Measurements from ENCODE around the gene PSMB1. TPM values are rescaled to one million over a fixed set of nuclear protein-coding genes. Genes with fewer than 3 reads are reported as not detected.
"Not testable (repeated sequence)": the region's sequence is repeated elsewhere in the genome, so short reads cannot be mapped to it uniquely, and the experiment has no call there.

The PSMB1 gene
- total RNA-seq, 4 donors from 2014 or later: 340 to 380 (median 357) TPM

DNA sequence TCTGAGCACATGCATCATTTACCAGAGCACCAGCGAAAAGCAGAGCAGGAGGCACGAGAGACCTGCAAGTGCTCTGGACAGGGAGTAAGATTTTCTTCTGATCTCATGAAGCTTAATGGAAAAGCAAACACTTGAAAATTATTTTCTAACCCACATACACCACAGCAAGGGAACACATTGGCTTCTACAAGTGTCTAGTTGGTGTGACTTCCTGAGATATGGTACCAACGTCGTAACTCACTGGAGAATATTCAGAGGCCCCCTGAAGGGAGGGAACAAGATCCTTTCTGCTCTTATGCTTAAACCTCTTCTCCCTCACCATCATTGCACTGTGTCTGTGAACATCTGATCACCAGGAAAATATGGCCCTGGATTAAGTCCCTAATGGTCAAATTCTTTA lies 48.6 kb downstream of the PSMB1 start:
- H3K9me3 ChIP-seq: no peaks in the 10 kb centered on the region
- no peak overlapping the region for H3K27ac ChIP-seq
- no peak for DNase-seq
- no peaks in the 10 kb centered on the region for H3K27me3 ChIP-seq
- ATAC-seq: no peak
- H3K36me3 ChIP-seq: no peaks in the 10 kb centered on the region
- peaks cover 8 to 9% of the 10 kb centered on the region in 2 donors for H3K4me1 ChIP-seq
- no peak for TF ChIP-seq POLR2A (IDR thresholded peaks at IDR 0.05)
- TF ChIP-seq, protein P1, sequence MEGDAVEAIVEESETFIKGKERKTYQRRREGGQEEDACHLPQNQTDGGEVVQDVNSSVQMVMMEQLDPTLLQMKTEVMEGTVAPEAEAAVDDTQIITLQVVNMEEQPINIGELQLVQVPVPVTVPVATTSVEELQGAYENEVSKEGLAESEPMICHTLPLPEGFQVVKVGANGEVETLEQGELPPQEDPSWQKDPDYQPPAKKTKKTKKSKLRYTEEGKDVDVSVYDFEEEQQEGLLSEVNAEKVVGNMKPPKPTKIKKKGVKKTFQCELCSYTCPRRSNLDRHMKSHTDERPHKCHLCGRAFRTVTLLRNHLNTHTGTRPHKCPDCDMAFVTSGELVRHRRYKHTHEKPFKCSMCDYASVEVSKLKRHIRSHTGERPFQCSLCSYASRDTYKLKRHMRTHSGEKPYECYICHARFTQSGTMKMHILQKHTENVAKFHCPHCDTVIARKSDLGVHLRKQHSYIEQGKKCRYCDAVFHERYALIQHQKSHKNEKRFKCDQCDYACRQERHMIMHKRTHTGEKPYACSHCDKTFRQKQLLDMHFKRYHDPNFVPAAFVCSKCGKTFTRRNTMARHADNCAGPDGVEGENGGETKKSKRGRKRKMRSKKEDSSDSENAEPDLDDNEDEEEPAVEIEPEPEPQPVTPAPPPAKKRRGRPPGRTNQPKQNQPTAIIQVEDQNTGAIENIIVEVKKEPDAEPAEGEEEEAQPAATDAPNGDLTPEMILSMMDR (IDR thresholded peaks at IDR 0.05 in 4 of 5, conservative IDR thresholded peaks at IDR 0.05 in 1 of 5): no peak
- in situ Hi-C loops (cut with MboI; ENCODE audit: low sequenced_read_pairs in 4 of 4) (no loop called here), intact Hi-C loops (cut with DNase I; ENCODE audit: low total_unique reads) (no loop called here)
- no peak overlapping the region for H3K4me3 ChIP-seq

DNA sequence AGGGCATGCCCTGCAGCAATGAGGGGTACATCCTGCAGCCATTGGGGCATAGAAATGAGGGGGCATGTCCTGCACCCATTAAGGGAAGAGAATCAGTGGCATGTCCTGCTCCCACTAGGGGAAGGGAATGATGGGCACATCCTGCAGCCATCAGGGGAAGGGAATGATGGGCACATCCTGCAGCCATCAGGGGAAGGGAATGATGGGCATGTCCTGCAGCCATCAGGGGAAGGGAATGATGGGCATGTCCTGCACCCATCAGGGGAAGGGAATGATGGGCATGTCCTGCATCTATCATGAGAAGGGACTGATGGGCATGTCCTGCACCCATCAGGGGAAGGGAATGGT lies 49.7 kb downstream of the PSMB1 start:
- ATAC-seq (no peak), DNase-seq (no peak)
- no peaks in the 10 kb centered on the region for H3K27me3 ChIP-seq
- H3K9me3 ChIP-seq: no peaks in the 10 kb centered on the region
- no peak for TF ChIP-seq POLR2A (IDR thresholded peaks at IDR 0.05)
- TF ChIP-seq, protein P1 (IDR thresholded peaks at IDR 0.05 in 4 of 5, conservative IDR thresholded peaks at IDR 0.05 in 1 of 5): no peak
- intact Hi-C loops (cut with DNase I; ENCODE audit: low total_unique reads): no loop called here
- peaks cover 8 to 9% of the 10 kb centered on the region in 2 donors for H3K4me1 ChIP-seq
- H3K4me3 ChIP-seq: no peak overlapping the region
- in situ Hi-C loops (cut with MboI; ENCODE audit: low sequenced_read_pairs in 4 of 4): no loop called here
- no peaks in the 10 kb centered on the region for H3K36me3 ChIP-seq
- H3K27ac ChIP-seq: no peak overlapping the region

DNA sequence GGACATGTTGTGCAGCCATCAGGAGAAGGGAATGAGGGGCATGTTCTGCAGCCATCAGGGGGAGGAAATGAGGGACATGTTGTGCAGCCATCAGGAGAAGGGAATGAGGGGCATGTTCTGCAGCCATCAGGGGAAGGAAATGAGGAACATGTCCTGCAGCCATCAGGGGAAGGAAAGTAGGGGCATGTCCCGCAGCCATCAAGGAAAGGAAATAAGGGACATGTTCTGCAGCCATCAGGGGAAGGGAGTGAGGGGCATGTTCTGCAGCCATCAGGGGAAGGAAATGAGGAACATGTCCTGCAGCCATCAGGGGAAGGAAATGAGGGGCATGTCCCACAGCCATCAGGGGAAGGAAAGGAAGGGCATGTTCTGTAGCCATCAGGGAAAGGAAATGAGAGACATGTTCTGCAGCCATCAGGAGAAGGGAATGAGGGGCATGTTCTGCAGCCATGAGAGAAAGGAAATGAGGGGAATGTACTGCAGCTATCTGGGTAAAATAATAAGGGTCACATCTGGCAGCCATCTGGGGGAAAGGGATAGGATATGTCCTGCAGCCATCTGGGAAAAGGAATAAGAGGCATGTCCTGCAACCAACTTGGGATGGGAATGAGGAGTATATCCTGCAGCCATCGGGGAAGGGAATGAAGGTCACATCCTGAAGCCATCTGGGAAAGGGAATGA lies 50.2 kb downstream of the PSMB1 start:
- H3K4me1 ChIP-seq: peaks cover 8 to 12% of the 10 kb centered on the region in 2 donors
- intact Hi-C loops (cut with DNase I; ENCODE audit: low total_unique reads); H3K36me3 ChIP-seq; H3K27me3 ChIP-seq; H3K9me3 ChIP-seq; H3K27ac ChIP-seq; H3K4me3 ChIP-seq; in situ Hi-C loops (cut with MboI; ENCODE audit: low sequenced_read_pairs in 4 of 4); ATAC-seq; DNase-seq: not testable (repeated sequence)

DNA sequence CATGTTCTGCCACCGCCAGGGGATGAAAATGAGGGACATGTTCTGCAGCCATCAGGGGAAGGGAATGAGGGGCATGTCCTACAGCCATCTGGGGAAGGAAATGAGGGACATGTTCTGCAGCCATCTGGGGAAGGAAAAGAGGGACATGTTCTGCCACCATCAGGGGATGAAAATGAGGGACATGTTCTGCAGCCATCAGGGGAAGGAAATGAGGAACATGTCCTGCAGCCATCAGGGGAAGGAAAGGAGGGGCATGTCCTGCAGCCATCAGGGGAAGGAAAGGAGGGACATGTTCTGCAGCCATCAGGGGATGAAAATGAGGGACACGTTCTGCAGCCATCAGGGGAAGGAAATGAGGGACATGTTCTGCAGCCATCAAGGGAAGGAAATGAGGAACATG lies 50.8 kb downstream of the PSMB1 start:
- DNase-seq; ATAC-seq; H3K27me3 ChIP-seq; H3K36me3 ChIP-seq; H3K4me3 ChIP-seq; in situ Hi-C loops (cut with MboI; ENCODE audit: low sequenced_read_pairs in 4 of 4); intact Hi-C loops (cut with DNase I; ENCODE audit: low total_unique reads); H3K27ac ChIP-seq; H3K9me3 ChIP-seq: not testable (repeated sequence)
- peaks cover 8 to 17% of the 10 kb centered on the region in 2 donors for H3K4me1 ChIP-seq

DNA sequence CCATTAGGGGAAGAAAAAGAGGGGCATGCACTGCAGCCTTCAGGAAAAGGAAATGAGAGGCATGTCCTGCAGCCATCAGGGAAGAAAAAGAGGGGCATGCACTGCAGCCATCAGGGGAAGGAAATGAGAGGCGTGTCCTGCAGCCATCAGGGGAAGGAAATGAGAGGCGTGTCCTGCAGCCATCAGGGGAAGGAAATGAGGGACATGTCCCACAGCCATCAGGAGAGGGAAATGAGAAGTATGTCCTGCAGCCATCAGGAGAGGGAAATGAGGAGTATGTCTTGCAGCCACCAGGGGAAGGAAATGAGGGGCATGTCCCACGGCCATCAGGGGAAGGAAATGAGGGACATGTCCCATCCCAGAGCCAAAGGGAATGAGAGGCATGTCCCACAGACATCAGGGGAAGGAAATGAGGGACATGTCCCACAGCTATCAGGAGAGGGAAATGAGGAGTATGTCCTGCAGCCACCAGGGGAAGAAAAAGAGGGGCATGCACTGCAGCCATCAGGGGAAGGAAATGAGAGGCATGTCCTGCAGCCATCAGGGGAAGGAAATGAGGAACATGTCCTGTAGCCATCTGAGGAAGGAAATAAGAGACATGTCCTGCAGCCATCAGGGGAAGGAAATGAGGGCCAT lies 52.0 kb downstream of the PSMB1 start:
- intact Hi-C loops (cut with DNase I; ENCODE audit: low total_unique reads): no loop called here
- Histone ChIP-seq H3K9me3 (no peaks in the 10 kb centered on the region), H3K4me3 (no peak overlapping the region), H3K36me3 (no peaks in the 10 kb centered on the region), H3K27me3 (no peaks in the 10 kb centered on the region), H3K27ac (no peak overlapping the region), H3K4me1 (peaks cover 8 to 17% of the 10 kb centered on the region in 2 donors)
- in situ Hi-C loops (cut with MboI; ENCODE audit: low sequenced_read_pairs in 4 of 4): no loop called here
- TF ChIP-seq, protein P1 (IDR thresholded peaks at IDR 0.05 in 4 of 5, conservative IDR thresholded peaks at IDR 0.05 in 1 of 5): no peak
- TF ChIP-seq POLR2A (IDR thresholded peaks at IDR 0.05): no peak
- ATAC-seq (no peak), DNase-seq (no peak)
